Breast epithelium (tissue), 4 donors: ENCODE data around the gene MAP3K19. TPM values are rescaled to one million over a fixed set of nuclear protein-coding genes. Genes with fewer than 3 reads are reported as not detected.
"Not testable (repeated sequence)": the region's sequence is repeated elsewhere in the genome, so short reads cannot be mapped to it uniquely, and the experiment has no call there.

Source experiments
- DNase-seq, 2 donors: peaks; one replicate each; pipeline ENCODE4 v3.0.0-alpha.2; 2019; ENCODE audit warnings: low spot score in 2 of 2
- H3K27ac ChIP-seq, 2 donors: fragments of 200-600 bp; sonication (generic) in 1 of 2; one replicate each; pipeline ENCODE4 v1.5.1; 2016 to 2019; ENCODE audit warnings: mild to moderate bottlenecking in 1 of 2
- H3K27me3 ChIP-seq, 2 donors: fragments of 200-600 bp; sonication (generic) in 1 of 2; one replicate each; pipeline versions ENCODE4 v1.5.1 to v1.6.0; 2017 to 2019; ENCODE audit warnings: control low read depth in 1 of 2, mild to moderate bottlenecking in 1 of 2
- H3K36me3 ChIP-seq: fragments of 200-600 bp; one replicate; pipeline ENCODE4 v1.5.1; 2019
- H3K4me1 ChIP-seq, 2 donors: fragments of 200-600 bp; sonication (generic); one replicate each; pipeline ENCODE4 v1.5.1; 2016 to 2019; ENCODE audit warnings: control low read depth in 1 of 2
- H3K4me3 ChIP-seq, 3 donors: fragments of 200-600 bp; sonication (generic); 1 replicate in 2 of 3; 2 replicates in 1 of 3; pipeline ENCODE4 v1.5.1; 2016 to 2019; ENCODE audit warnings: mild to moderate bottlenecking in 3 of 3, moderate library complexity in 2 of 3
- H3K9me3 ChIP-seq, 2 donors: fragments of 200-600 bp; sonication (generic) in 1 of 2; one replicate each; pipeline ENCODE4 v1.5.1; 2016 to 2019; ENCODE audit warnings: control low read depth in 1 of 2
- CTCF ChIP-seq, 3 donors: fragments of 450-650 bp; IDR thresholded peaks; one replicate each; pipeline ENCODE4 v1.5.1; 2016 to 2017; ENCODE audit warnings: antibody characterized with exemption in 3 of 3, mild to moderate bottlenecking in 3 of 3, moderate library complexity in 3 of 3
- POLR2A ChIP-seq: fragments of 450-650 bp; IDR thresholded peaks from one replicate; pipeline ENCODE4 v1.6.1; 2016; ENCODE audit warnings: antibody characterized with exemption, mild to moderate bottlenecking, moderate library complexity
- POLR2AphosphoS5 ChIP-seq, 3 donors: sonication (generic); formaldehyde crosslinking; IDR thresholded peaks; one replicate each; pipeline ENCODE4 v1.6.1; 2017; ENCODE audit warnings: antibody characterized with exemption in 3 of 3
- intact Hi-C: fragments of 100-400 bp; cut with DNase I; formaldehyde crosslinking; loops from one replicate; pipeline ENCODE4 v1.15.1; 2023; ENCODE audit warnings: low total_unique reads
- total RNA-seq, 3 donors: library from RNA; depleted of rRNA; stranded (reverse); fragments of >200 nt; gene quantifications; one replicate each; pipeline ENCODE4 v1.1.0, GENCODE V29; 2016

MAP3K19 gene
- total RNA-seq, 3 donors from 2014 or later: not detected

GRCh38 chr2:135093193-135093592, 45.9 kb upstream of the MAP3K19 start:
- intact Hi-C loops: no loop called here
- TF ChIP-seq POLR2A: no peak
- no peak for TF ChIP-seq CTCF (IDR thresholded peaks at IDR 0.05)
- no peak for TF ChIP-seq POLR2AphosphoS5 (IDR thresholded peaks at IDR 0.05)

GRCh38 chr2:135091681-135092080, 44.4 kb upstream of the MAP3K19 start:
- Histone ChIP-seq H3K27ac (no peak overlapping the region), H3K4me1 (no peaks in the 10 kb centered on the region), H3K36me3 (peaks cover 4% of the 10 kb centered on the region), H3K4me3 (no peak overlapping the region), H3K9me3 (peaks cover 0 to 8% of the 10 kb centered on the region in 2 donors), H3K27me3 (no peaks in the 10 kb centered on the region)
- intact Hi-C loops: no loop called here
- TF ChIP-seq POLR2AphosphoS5 (IDR thresholded peaks at IDR 0.05) (no peak), POLR2A (no peak), CTCF (IDR thresholded peaks at IDR 0.05) (no peak)
- DNase-seq: no peak

More at GRCh38 chr2:135093193-135093592, 45.9 kb upstream of the MAP3K19 start:
- DNase-seq: no peak
- Histone ChIP-seq H3K27ac (no peak overlapping the region), H3K4me3 (no peak overlapping the region), H3K4me1 (no peaks in the 10 kb centered on the region), H3K36me3 (peaks cover 4% of the 10 kb centered on the region), H3K27me3 (no peaks in the 10 kb centered on the region), H3K9me3 (peaks cover 0 to 8% of the 10 kb centered on the region in 2 donors)

- H3K4me1 ChIP-seq, intact Hi-C loops, H3K9me3 ChIP-seq, H3K4me3 ChIP-seq, H3K27me3 ChIP-seq, H3K36me3 ChIP-seq, DNase-seq, H3K27ac ChIP-seq: not testable (repeated sequence)
Measured at GRCh38 chr2:135089597-135089996, 42.4 kb upstream of the MAP3K19 start.

DNA sequence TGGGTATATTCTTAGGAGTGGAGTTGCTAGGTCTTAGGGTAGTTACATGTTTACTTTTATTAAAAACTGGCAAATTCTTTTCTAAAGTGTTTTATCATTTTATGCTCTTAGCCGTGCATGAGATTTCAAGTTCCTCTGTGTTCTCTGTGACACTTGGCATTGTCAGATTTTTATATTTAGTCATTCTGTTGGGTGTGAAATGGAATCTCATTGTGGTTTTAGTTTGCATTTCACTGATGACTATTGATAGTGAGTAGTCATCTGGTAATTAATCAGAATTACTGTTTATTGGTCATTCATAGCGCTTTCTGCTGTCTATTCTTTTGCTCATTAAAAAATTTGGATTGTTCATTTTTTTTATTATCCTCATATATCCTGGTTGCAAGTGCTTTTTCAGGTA, 39.0 kb upstream of the MAP3K19 start:
- Histone ChIP-seq H3K27me3 (no peaks in the 10 kb centered on the region), H3K4me1 (no peaks in the 10 kb centered on the region), H3K27ac (no peak overlapping the region), H3K9me3 (peaks cover 0 to 8% of the 10 kb centered on the region in 2 donors), H3K4me3 (no peak overlapping the region), H3K36me3 (no peaks in the 10 kb centered on the region)
- intact Hi-C loops: no loop called here
- TF ChIP-seq POLR2A (no peak), POLR2AphosphoS5 (IDR thresholded peaks at IDR 0.05) (no peak)
- no peak for DNase-seq

- no peak overlapping the region for H3K4me3 ChIP-seq
- H3K9me3 ChIP-seq: no peaks in the 10 kb centered on the region
- H3K36me3 ChIP-seq: no peaks in the 10 kb centered on the region
- DNase-seq: no peak
- H3K27ac ChIP-seq: no peak overlapping the region
- H3K4me1 ChIP-seq: peaks cover 0 to 3% of the 10 kb centered on the region in 2 donors
- no peaks in the 10 kb centered on the region for H3K27me3 ChIP-seq
- TF ChIP-seq CTCF (IDR thresholded peaks at IDR 0.05): no peak
- no peak for TF ChIP-seq POLR2A
- TF ChIP-seq POLR2AphosphoS5 (IDR thresholded peaks at IDR 0.05): no peak
- intact Hi-C loops: no loop called here
Measured at GRCh38 chr2:135078417-135078816, 31.2 kb upstream of the MAP3K19 start.

GRCh38 chr2:135076556-135076955, 29.3 kb upstream of the MAP3K19 start:
- no peak for DNase-seq
- H3K27me3 ChIP-seq: no peaks in the 10 kb centered on the region
- peaks cover 0 to 14% of the 10 kb centered on the region in 2 donors for H3K9me3 ChIP-seq
- no peak overlapping the region for H3K4me3 ChIP-seq
- intact Hi-C loops: no loop called here
- H3K36me3 ChIP-seq: no peaks in the 10 kb centered on the region
- H3K4me1 ChIP-seq: peaks cover 0 to 3% of the 10 kb centered on the region in 2 donors
- no peak for TF ChIP-seq POLR2AphosphoS5 (IDR thresholded peaks at IDR 0.05)
- no peak for TF ChIP-seq POLR2A
- no peak for TF ChIP-seq CTCF (IDR thresholded peaks at IDR 0.05)
- H3K27ac ChIP-seq: no peak overlapping the region
